Measurements from ENCODE around the gene SCNN1A. TPM values are rescaled to one million over a fixed set of nuclear protein-coding genes. Genes with fewer than 3 reads are reported as not detected.

SCNN1A gene
- total RNA-seq, 1 experiment from 2014 or later = 549 TPM

DNA sequence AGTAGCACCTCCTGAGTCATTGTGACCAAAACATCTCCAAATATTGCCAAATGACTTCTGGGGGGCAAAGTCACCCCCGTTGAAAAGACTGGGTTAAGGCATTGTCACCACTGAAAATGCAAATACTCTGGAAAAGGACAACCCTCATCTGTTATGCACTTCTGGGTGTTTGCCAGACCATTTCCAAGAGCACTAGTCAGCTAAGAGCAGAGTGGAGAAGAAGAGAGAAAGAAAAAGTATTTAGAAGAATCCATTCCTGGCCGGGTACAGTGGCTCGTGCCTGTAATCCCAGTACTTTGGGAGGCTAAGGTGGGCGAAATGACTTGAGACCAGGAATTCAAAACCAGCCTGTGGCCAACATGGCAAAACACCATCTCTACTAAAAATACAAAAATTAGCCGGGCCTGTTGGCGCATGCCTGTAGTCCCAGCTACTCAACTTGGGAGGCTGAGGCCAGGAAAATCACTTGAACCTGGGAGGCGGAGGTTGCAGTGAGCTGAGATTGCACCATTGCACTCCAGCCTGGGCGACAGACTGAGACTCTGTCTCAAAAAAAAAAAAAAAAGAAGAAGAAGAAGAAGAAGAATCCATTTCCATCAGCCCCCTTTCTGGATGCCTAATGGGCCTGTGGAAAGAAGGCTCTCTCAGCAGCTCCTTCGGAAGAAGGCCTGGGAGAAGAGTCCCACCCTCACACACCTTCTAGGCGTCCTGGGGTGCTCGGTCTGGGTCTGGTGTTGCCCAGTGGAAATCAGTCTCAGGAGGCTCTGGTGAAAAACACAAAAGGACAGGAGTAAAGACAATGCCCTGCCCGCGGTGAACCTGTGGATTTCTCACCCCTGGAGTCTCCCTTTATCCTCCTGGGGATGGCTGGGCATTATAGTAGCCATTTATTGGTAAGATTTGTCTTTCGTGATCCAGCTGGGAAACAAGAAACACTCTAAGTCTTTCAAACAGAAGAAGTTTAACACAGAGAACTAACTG is 5.1 kb upstream of the SCNN1A start:
- no TSS peak for BruUV-seq (replicated peaks)
- H2AFZ ChIP-seq = no peak overlapping the region
- no peak overlapping the region for H3K4me2 ChIP-seq
- CTCF ChIA-PET = no interaction called here
- no peak overlapping the region for H3K27ac ChIP-seq
- POLR2A ChIA-PET (ENCODE audit: unreplicated experiment) = interaction anchor here (0.5 to 0.6 kb wide), 2 partner anchors 35 to 44 kb away, joined by 4 to 23 read pairs; no protein-coding TSS in a partner anchor
- intact Hi-C loops (cut with micrococcal nuclease; ENCODE audit: unreplicated experiment) = no loop called here
- no peaks in the 10 kb centered on the region for H3K27me3 ChIP-seq (ENCODE audit: insufficient read depth, low read depth)
- H3K4me3 ChIP-seq = no peak overlapping the region
- peaks cover 38% of the 10 kb centered on the region for H3K79me2 ChIP-seq (ENCODE audit: low read depth)
- no peaks in the 10 kb centered on the region for H3K9me2 ChIP-seq (ENCODE audit: insufficient read depth)
- no peaks in the 10 kb centered on the region for H3K9me3 ChIP-seq (ENCODE audit: insufficient read depth, low read depth)
- H3K4me1 ChIP-seq (replicated peaks; ENCODE audit: insufficient read depth) = peaks cover 45% of the 10 kb centered on the region
- no peak for DNase-seq
- H3F3A ChIP-seq (ENCODE audit: insufficient read depth, low read depth) = peaks cover 30% of the 10 kb centered on the region
- H4K20me1 ChIP-seq (ENCODE audit: insufficient read depth) = no peaks in the 10 kb centered on the region
- TF ChIP-seq, protein P1, sequence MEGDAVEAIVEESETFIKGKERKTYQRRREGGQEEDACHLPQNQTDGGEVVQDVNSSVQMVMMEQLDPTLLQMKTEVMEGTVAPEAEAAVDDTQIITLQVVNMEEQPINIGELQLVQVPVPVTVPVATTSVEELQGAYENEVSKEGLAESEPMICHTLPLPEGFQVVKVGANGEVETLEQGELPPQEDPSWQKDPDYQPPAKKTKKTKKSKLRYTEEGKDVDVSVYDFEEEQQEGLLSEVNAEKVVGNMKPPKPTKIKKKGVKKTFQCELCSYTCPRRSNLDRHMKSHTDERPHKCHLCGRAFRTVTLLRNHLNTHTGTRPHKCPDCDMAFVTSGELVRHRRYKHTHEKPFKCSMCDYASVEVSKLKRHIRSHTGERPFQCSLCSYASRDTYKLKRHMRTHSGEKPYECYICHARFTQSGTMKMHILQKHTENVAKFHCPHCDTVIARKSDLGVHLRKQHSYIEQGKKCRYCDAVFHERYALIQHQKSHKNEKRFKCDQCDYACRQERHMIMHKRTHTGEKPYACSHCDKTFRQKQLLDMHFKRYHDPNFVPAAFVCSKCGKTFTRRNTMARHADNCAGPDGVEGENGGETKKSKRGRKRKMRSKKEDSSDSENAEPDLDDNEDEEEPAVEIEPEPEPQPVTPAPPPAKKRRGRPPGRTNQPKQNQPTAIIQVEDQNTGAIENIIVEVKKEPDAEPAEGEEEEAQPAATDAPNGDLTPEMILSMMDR (conservative IDR thresholded peaks at IDR 0.05) = no peak
- no peak for TF ChIP-seq EZH2 (IDR thresholded peaks at IDR 0.05; ENCODE audit: low read depth)
- H3K36me3 ChIP-seq (ENCODE audit: low read depth) = no peaks in the 10 kb centered on the region

DNA sequence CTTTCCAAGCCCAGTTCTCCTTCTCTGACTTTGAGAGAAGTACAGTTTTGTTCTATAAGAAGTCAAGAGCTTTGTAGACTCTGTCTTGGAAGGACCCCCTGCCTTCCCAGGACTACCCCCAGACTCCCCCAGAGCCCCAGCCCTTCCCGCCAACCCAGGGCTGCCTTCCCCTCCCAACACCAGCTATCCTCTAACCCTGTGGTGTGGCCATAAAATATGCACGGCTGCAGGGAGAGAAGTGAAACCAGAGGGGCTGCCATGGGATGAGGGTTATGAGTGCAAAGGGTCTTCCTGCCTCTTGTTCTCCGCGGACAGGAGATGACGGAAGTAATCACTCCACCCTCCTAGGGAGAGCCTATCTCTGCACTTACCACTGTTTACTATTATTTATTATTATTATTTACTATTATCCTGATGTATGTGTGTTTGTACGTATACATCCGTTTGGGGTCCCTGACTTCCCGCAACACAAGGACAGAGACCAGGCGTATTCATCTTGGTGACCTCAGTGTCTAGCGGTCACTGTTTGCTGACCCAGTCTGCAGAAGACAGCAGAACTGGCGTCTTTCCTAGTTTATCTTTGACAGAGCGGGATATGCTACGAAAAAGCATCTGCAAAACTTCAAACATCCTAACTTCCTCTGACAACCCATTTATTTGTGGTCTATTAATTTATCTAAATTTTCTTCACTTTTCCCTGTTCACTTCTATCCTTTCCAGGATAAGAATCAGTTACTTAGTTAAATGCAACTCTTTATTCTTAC is 3.5 kb upstream of the SCNN1A start:
- no peaks in the 10 kb centered on the region for H3K27me3 ChIP-seq (ENCODE audit: insufficient read depth, low read depth)
- no peaks in the 10 kb centered on the region for H3K36me3 ChIP-seq (ENCODE audit: low read depth)
- H3K9me3 ChIP-seq (ENCODE audit: insufficient read depth, low read depth) = no peaks in the 10 kb centered on the region
- peaks cover 43% of the 10 kb centered on the region for H3K4me1 ChIP-seq (replicated peaks; ENCODE audit: insufficient read depth)
- H3K4me3 ChIP-seq = no peak overlapping the region
- H3K4me2 ChIP-seq = no peak overlapping the region; the same call in 1 of the 2 replicates
- H2AFZ ChIP-seq = no peak overlapping the region
- POLR2A ChIA-PET (ENCODE audit: unreplicated experiment) = interaction anchor here (0.6 kb wide), 1 partner anchor 14 kb away, joined by 5 read pairs; no protein-coding TSS in a partner anchor
- no peak for TF ChIP-seq EZH2 (IDR thresholded peaks at IDR 0.05; ENCODE audit: low read depth)
- TF ChIP-seq, protein P1 (conservative IDR thresholded peaks at IDR 0.05) = no peak
- H3K79me2 ChIP-seq (ENCODE audit: low read depth) = peaks cover 37% of the 10 kb centered on the region
- no peak for DNase-seq
- no peaks in the 10 kb centered on the region for H4K20me1 ChIP-seq (ENCODE audit: insufficient read depth)
- intact Hi-C loops (cut with micrococcal nuclease; ENCODE audit: unreplicated experiment) = loop anchor here (5.0 kb wide), 1 partner anchor 113 kb away; the partner anchor contains the start of genes MRPL51 and NCAPD2
- peaks cover 36% of the 10 kb centered on the region for H3F3A ChIP-seq (ENCODE audit: insufficient read depth, low read depth)
- BruUV-seq (replicated peaks) = no TSS peak
- H3K27ac ChIP-seq = no peak overlapping the region
- CTCF ChIA-PET = interaction anchor here (0.6 to 0.7 kb wide), 2 partner anchors 47 to 1593 kb away, joined by 6 to 7 read pairs; no protein-coding TSS in a partner anchor
- no peaks in the 10 kb centered on the region for H3K9me2 ChIP-seq (ENCODE audit: insufficient read depth)

DNA sequence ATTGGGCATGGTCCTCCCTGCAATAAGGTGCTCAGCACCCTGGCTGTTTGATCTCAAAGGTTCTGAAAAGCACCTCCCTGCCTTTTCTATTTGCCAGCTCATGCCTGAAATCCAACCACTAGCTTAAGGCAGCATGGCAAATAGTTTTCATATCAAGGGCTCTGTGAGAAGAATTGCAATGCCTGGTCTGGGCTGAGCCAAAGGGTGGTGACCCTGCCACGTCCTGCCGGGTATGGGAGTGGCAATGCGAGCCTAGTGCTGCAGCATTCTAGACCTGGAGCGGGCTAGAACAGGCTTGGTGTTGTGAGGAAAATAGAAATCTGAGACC is 2.3 kb upstream of the SCNN1A start:
- TF ChIP-seq EZH2 (IDR thresholded peaks at IDR 0.05; ENCODE audit: low read depth) = no peak
- TF ChIP-seq, protein P1 (conservative IDR thresholded peaks at IDR 0.05) = no peak
- H3K27ac ChIP-seq = peak overlapping the region; percentile 89
- H3K79me2 ChIP-seq (ENCODE audit: low read depth) = peaks cover 43% of the 10 kb centered on the region
- H3K4me1 ChIP-seq (replicated peaks; ENCODE audit: insufficient read depth) = peaks cover 31% of the 10 kb centered on the region
- intact Hi-C loops (cut with micrococcal nuclease; ENCODE audit: unreplicated experiment) = loop anchor here (1.0 to 5.0 kb wide), 5 partner anchors 45 to 313 kb away; partner anchors contain the start of genes MRPL51 and NCAPD2
- no peaks in the 10 kb centered on the region for H3K27me3 ChIP-seq (ENCODE audit: insufficient read depth, low read depth)
- H3F3A ChIP-seq (ENCODE audit: insufficient read depth, low read depth) = peaks cover 48% of the 10 kb centered on the region
- no TSS peak for BruUV-seq (replicated peaks)
- ChIA-PET POLR2A (ENCODE audit: unreplicated experiment) (interaction anchor here (0.5 to 2.7 kb wide), 21 partner anchors 14 to 1522 kb away, joined by 3 to 42 read pairs (median 4); partner anchors contain the start of genes GAPDH and PLEKHG6), CTCF (interaction anchor here (0.7 to 0.9 kb wide), 2 partner anchors 160 to 162 kb away, joined by 3 to 6 read pairs; no protein-coding TSS in a partner anchor)
- H2AFZ ChIP-seq = no peak overlapping the region
- H3K36me3 ChIP-seq (ENCODE audit: low read depth) = no peaks in the 10 kb centered on the region
- H3K9me3 ChIP-seq (ENCODE audit: insufficient read depth, low read depth) = no peaks in the 10 kb centered on the region
- peak overlapping the region; percentile 62; the same call in 1 of the 2 replicates for H3K4me3 ChIP-seq
- peak overlapping the region; percentile 98 for H3K4me2 ChIP-seq
- no peaks in the 10 kb centered on the region for H4K20me1 ChIP-seq (ENCODE audit: insufficient read depth)
- no peaks in the 10 kb centered on the region for H3K9me2 ChIP-seq (ENCODE audit: insufficient read depth)
- DNase-seq = peak; percentile 92 to 96

All from PC-9 (cell line).